ENCODE measurements around the gene DENND5A.

Gene DENND5A

GRCh38 chr11:9095421-9095820, 169.7 kb downstream of the DENND5A start:
- H3K27ac Mint-ChIP-seq, result no peak overlapping the region
- peaks cover 29% of the 10 kb centered on the region for H3K27me3 Mint-ChIP-seq
- no peaks in the 10 kb centered on the region for H3K9me3 Mint-ChIP-seq

GRCh38 chr11:9094420-9094819, 170.7 kb downstream of the DENND5A start:
- Mint-ChIP-seq H3K27me3 (peaks cover 38% of the 10 kb centered on the region), H3K27ac (no peak overlapping the region), H3K36me3 (peaks cover 2% of the 10 kb centered on the region), H3K9me3 (no peaks in the 10 kb centered on the region), H3K4me3 (no peak overlapping the region), H3K4me1 (no peaks in the 10 kb centered on the region)

More at GRCh38 chr11:9095421-9095820, 169.7 kb downstream of the DENND5A start:
- H3K4me3 Mint-ChIP-seq, result no peak overlapping the region
- peaks cover 2% of the 10 kb centered on the region for H3K36me3 Mint-ChIP-seq
- no peaks in the 10 kb centered on the region for H3K4me1 Mint-ChIP-seq

GRCh38 chr11:9092853-9093778, 172.0 kb downstream of the DENND5A start:
- Mint-ChIP-seq H3K27me3 (peaks cover 47% of the 10 kb centered on the region), H3K4me3 (peak overlapping the region; percentile 57), H3K36me3 (peaks cover 2% of the 10 kb centered on the region)

GRCh38 chr11:9092072-9092471, 173.1 kb downstream of the DENND5A start:
- H3K27ac Mint-ChIP-seq, result no peak overlapping the region
- H3K9me3 Mint-ChIP-seq, result no peaks in the 10 kb centered on the region
- H3K4me3 Mint-ChIP-seq, result peak overlapping the region; percentile 57
- no peaks in the 10 kb centered on the region for H3K4me1 Mint-ChIP-seq
- H3K27me3 Mint-ChIP-seq, result peaks cover 50% of the 10 kb centered on the region
- H3K36me3 Mint-ChIP-seq, result peaks cover 2% of the 10 kb centered on the region

More at GRCh38 chr11:9092853-9093778, 172.0 kb downstream of the DENND5A start:
- H3K27ac Mint-ChIP-seq, result no peak overlapping the region
- no peaks in the 10 kb centered on the region for H3K9me3 Mint-ChIP-seq
- H3K4me1 Mint-ChIP-seq, result no peaks in the 10 kb centered on the region

GRCh38 chr11:9091044-9091922, 173.9 kb downstream of the DENND5A start, which contains the start of gene SCUBE2:
SCUBE2 (minus strand) TSS chr11:9091599; CDS start chr11:9091528, 71 bp downstream.
- Mint-ChIP-seq H3K4me1 (no peaks in the 10 kb centered on the region), H3K27me3 (peaks cover 49% of the 10 kb centered on the region), H3K9me3 (no peaks in the 10 kb centered on the region), H3K4me3 (peak within 1 kb of the TSS; percentile 58), H3K27ac (no peak within 1 kb of the TSS), H3K36me3 (peaks cover 2% of the 10 kb centered on the region)

GRCh38 chr11:9090488-9091043, 174.6 kb downstream of the DENND5A start:
- Mint-ChIP-seq H3K9me3 (no peaks in the 10 kb centered on the region), H3K36me3 (peaks cover 2% of the 10 kb centered on the region), H3K27ac (no peak overlapping the region), H3K4me1 (no peaks in the 10 kb centered on the region), H3K4me3 (peak overlapping the region; percentile 58), H3K27me3 (peaks cover 46% of the 10 kb centered on the region)

GRCh38 chr11:9089636-9090035, 175.5 kb downstream of the DENND5A start:
- Mint-ChIP-seq H3K9me3 (no peaks in the 10 kb centered on the region), H3K36me3 (peaks cover 2% of the 10 kb centered on the region), H3K27me3 (peaks cover 43% of the 10 kb centered on the region), H3K4me3 (no peak overlapping the region), H3K27ac (no peak overlapping the region), H3K4me1 (no peaks in the 10 kb centered on the region)

- H3K27me3 Mint-ChIP-seq, result peaks cover 42% of the 10 kb centered on the region
- no peaks in the 10 kb centered on the region for H3K4me1 Mint-ChIP-seq
- peaks cover 2% of the 10 kb centered on the region for H3K36me3 Mint-ChIP-seq
- no peak overlapping the region for H3K27ac Mint-ChIP-seq
- H3K4me3 Mint-ChIP-seq, result no peak overlapping the region
- no peaks in the 10 kb centered on the region for H3K9me3 Mint-ChIP-seq
These were observed 176.1 kb downstream of the DENND5A start for GRCh38 chr11:9089061-9089460.
